HG02571 (cell line): ENCODE data around the gene SPIRE2.
"Not testable (repeated sequence)": the region's sequence is repeated elsewhere in the genome, so short reads cannot be mapped to it uniquely, and the experiment has no call there.

ENCODE experiments used
- ATAC-seq: cut with Tn5 transposase; IDR thresholded peaks from one replicate; pipeline ENCODE4 v1.9.1; 2021; ENCODE audit warnings: mild to moderate bottlenecking, moderate library complexity; ENCODE audit not compliant: unreplicated experiment

SPIRE2 gene

GRCh38 chr16:89834813-89835363, 6.6 kb downstream of the SPIRE2 start:
- not testable (repeated sequence) for ATAC-seq

DNA sequence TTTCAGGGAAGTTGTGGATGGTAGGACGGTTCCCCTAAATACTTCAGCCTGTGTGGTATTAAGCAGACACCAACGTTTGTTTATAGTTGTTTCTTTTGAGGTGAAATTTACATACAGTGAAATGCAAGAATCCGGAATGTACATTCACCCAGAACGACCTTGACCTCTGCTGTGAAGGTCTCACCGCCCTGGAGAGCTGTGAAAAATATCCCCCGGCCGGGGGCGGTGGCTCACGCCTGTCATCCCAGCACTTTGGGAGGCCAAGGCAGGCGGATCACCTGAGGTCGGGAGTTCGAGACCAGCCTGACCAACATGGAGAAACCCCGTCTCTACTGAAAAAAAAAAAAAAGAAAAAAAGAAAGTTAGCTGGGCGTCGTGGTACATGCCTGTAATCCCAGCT, 8.2 kb downstream of the SPIRE2 start:
- not testable (repeated sequence) for ATAC-seq

- ATAC-seq, result no peak
These were observed 8.8 kb downstream of the SPIRE2 start for GRCh38 chr16:89837014-89837546.

DNA sequence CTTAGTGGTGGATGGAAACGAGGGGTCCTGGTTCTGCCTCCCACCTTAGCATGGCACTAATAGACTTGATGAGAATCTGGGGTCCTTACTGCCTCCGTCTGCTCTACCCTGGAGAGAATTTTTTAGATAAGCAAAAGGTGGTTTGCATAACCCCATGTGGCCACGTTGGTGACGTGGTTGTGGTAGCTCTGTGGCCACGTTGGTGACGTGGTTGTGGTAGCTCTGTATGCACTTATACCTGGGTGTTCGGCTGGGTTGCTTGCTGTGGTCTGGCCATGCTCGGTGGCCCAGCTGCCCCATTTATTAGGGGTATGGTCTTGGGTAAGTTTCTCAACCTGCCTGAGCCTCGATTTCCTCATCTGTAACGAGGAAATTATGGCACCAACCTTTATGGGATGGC, 13.0 kb downstream of the SPIRE2 start:
- ATAC-seq, result no peak

- ATAC-seq, result no peak
These were observed 14.5 kb downstream of the SPIRE2 start for GRCh38 chr16:89842471-89843408.

DNA sequence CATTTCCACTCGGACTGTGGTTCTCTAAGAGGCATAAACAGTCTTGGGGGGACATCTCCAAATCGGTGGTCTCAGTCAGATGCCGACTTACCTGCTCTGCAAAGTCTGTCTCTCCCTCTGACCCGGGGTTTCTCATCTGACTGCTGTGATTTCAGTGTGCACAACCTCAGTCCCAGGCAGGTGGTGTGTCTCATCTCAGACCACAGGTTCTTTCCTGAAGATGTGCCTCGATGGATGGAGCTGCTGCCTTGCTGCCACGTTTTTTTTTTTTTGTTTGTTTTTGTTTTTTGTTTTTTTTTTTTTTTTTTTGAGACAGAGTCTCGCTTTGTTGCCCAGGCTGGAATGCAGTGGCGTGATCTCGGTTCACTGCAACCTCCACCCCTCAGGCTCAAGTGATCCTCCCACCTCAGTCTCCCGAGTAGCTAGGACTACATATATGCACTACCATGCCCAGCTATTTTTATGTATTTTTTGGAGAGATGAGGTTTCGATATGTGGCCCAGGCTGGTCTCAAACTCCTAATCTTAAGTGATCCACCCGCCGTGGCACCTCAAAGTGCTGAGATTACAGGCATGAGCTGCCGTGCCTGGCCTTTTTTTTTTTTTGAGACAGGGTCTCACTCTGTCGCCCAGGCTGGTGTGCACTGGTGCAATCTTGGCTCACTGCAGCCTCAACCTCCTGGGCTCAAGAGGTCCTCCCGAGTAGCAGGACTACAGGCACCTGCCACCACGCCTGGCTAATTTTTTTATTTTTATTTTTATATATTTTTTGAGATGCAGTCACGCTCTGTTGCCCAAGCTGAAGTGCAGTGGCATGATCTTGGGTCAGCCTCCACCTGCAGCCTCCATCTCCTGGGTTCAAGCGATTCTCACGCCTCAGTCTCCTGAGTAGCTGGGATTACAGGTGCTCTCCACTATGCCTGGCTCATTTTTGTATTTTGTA, 15.4 kb downstream of the SPIRE2 start:
- no peak for ATAC-seq

GRCh38 chr16:89844739-89845339, 16.6 kb downstream of the SPIRE2 start:
- no peak for ATAC-seq

- no peak for ATAC-seq
These were observed 17.1 kb downstream of the SPIRE2 start for GRCh38 chr16:89845417-89845816.

DNA sequence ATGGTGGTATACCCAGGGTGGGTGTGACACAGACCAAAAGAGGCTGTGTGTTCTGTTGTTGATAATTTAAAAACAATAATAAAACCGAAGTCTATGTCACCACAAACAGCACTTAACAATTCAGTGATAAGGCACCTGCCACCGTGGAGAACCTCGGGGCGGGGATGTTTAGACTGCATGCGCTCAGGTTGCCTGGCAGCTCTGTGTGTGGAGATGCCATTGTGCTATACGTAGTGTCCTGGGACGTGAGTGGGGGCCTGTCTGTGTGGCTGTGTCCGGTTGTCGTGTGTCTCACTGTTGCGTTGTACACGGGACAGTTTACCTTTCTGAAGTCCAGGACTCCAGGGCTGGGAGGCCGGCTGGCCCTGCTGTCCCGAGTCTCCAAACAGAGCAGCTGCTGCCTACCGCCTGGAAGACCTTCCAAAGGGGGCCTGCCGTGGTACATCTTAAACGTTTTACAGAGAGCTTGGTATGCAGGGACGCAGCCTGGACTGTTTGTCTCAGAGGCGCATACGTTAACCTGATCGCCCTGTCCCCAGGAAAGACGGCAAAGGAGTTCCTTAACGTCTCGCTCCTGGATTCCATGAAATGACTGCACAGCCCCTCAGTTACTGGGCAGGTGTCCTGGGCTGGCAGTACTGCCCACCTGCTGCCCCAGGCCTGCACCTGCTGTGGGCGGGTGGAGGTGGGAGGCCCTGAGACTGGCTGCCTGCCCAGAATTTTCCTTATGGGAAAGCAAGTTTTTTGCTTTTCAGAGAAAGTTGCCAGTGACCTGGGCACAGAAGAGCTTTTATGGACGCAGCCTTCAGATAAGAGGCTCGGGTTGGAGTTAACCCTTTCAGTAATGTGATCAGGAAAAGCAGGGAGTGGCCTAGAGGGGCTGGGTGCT, 19.0 kb downstream of the SPIRE2 start:
- ATAC-seq, result no peak

DNA sequence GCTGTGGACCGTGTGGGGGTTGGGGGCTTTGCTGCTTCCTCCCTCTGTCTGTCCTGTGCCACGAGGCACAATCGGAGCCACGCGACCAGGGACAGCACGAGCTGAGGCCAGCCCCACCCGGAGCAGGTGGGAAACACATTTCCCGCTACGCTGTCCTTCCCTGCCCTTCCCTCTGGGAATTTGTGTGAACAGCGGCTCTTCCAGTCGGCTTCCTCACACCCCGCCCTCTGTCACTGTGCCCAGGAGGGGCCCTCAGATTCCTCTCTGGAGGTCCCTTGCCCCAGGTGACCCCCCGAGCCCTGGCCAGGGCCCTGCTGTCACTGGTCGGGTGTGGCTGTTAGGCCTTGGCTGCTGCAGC, 19.6 kb downstream of the SPIRE2 start:
- ATAC-seq, result no peak

DNA sequence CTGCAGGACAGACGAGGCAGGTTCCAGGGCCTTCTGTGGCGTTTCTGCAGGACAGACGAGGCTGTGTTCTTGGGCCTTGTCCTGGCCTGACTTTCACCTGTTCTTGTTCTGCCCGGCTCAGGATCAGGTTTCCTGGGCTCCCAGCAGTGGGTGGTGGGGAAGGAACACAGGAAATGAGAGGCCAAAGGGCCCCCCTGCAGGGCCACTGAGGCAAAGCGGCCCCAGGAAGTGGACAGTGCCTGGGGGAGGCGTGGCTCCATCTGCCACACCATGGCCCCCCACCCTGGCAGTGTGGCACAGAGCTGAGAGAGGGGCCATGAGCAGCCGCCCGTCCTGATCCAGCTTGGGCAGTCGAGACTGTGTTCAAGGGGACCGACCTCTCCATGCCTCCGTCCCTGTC, 20.7 kb downstream of the SPIRE2 start:
- ATAC-seq, result no peak

- no peak for ATAC-seq
These were observed 25.2 kb downstream of the SPIRE2 start for GRCh38 chr16:89853306-89853993.

- no peak for ATAC-seq
These were observed 27.1 kb downstream of the SPIRE2 start for GRCh38 chr16:89855301-89855945.

GRCh38 chr16:89855986-89856385, 27.7 kb downstream of the SPIRE2 start:
- ATAC-seq, result no peak

DNA sequence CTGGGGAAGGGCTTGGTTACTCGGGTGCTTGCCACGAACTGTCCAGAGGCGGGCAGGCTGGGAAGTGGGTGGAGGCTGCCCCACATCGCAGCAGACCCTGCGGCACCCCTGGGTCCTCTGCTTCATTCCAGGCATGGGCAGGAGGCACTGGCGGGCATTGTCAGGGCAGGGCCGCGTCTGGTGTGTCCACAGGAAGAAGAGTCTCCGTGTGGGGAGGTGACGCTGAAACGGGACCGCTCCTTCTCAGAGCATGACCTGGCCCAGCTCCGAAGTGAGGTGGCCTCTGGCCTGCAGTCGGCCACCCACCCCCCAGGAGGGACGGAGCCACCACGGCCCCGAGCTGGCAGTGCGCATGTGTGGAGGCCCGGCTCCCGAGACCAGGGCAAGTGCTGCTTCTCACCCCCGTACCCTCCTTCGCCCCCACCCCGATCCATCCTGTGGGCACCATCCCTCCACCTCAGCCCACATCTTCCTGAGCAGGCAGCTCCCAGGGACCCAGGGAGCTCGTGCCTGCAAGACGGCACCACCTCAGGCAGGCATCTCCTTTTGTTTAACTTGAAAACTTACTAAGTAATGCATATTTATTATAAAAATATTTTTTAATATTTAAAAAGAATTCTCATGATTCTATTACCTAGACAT, 30.8 kb downstream of the SPIRE2 start:
- ATAC-seq, result no peak

- no peak for ATAC-seq
These were observed 31.3 kb downstream of the SPIRE2 start for GRCh38 chr16:89859615-89860007.

DNA sequence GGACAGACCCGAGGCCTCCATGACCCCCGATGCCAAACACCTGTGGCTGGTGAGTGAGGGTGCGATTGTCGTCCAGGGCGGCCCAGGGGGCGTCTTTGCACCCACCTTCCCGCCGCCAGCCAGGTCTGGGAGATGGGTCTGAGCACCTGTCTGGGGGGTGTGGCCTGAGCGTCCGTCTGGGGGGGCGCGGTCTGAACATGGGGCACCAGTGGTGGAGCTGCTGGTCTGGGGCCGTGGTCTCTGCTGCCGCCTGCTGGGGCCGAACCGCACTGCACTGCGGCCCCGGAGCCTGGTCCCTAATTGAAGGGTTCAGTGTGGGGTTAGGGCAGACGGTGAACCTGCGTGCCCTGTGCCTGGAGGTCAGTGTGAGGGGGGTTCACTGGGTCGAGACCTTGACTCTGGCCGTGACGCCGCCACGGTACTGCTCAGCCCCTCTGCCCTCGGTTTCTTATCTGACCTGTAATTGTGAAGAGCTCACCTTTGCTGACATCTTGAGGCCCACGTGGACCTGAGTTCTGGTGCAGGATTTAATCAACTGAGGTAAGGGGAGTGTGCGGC, 32.6 kb downstream of the SPIRE2 start:
- ATAC-seq, result no peak

- no peak for ATAC-seq
These were observed 33.4 kb downstream of the SPIRE2 start for GRCh38 chr16:89861648-89862047.
